ENCODE results near the gene LPO.

Gene LPO

GRCh38 chr17:58302919-58303585 is 64.7 kb downstream of the LPO start:
- no peak for DNase-seq
- no peaks in the 10 kb centered on the region for H3K9me3 Mint-ChIP-seq
- no peak overlapping the region for H3K4me3 Mint-ChIP-seq
- H3K36me3 Mint-ChIP-seq, result peaks cover 12% of the 10 kb centered on the region
- no peaks in the 10 kb centered on the region for H3K4me1 Mint-ChIP-seq
- no peak overlapping the region for H3K27ac Mint-ChIP-seq
- CTCF ChIA-PET, result interaction anchor here (1.0 to 3.4 kb wide), 10 partner anchors 9 to 144 kb away, joined by 3 to 23 read pairs (median 8); partner anchors contain the start of gene RNF43
- peaks cover 4% of the 10 kb centered on the region for H3K27me3 Mint-ChIP-seq

- Mint-ChIP-seq H3K4me3 (no peak overlapping the region), H3K27ac (no peak overlapping the region), H3K9me3 (no peaks in the 10 kb centered on the region), H3K27me3 (no peaks in the 10 kb centered on the region), H3K4me1 (no peaks in the 10 kb centered on the region), H3K36me3 (peaks cover 13% of the 10 kb centered on the region)
- peak; percentile 72 for DNase-seq
- CTCF ChIA-PET, result interaction anchor here (0.5 to 3.4 kb wide), 18 partner anchors 10 to 163 kb away, joined by 3 to 29 read pairs (median 5); partner anchors contain the start of gene RNF43
These were observed 65.8 kb downstream of the LPO start for GRCh38 chr17:58303971-58304749.

- Mint-ChIP-seq H3K27ac (no peak overlapping the region), H3K27me3 (no peaks in the 10 kb centered on the region), H3K36me3 (peaks cover 16% of the 10 kb centered on the region), H3K4me1 (no peaks in the 10 kb centered on the region), H3K4me3 (no peak overlapping the region), H3K9me3 (no peaks in the 10 kb centered on the region)
- CTCF ChIA-PET, result interaction anchor here (0.6 to 3.4 kb wide), 18 partner anchors 11 to 654 kb away, joined by 3 to 29 read pairs (median 4); partner anchors contain the start of gene RNF43
- DNase-seq, result no peak
These were observed 66.5 kb downstream of the LPO start for GRCh38 chr17:58304750-58305486.

GRCh38 chr17:58305626-58306025 is 67.2 kb downstream of the LPO start:
- no peak for DNase-seq
- H3K27ac Mint-ChIP-seq, result no peak overlapping the region
- H3K4me1 Mint-ChIP-seq, result no peaks in the 10 kb centered on the region
- peaks cover 17% of the 10 kb centered on the region for H3K36me3 Mint-ChIP-seq
- CTCF ChIA-PET, result interaction anchor here (1.0 to 3.4 kb wide), 10 partner anchors 11 to 162 kb away, joined by 3 to 29 read pairs (median 6); partner anchors contain the start of gene RNF43
- H3K4me3 Mint-ChIP-seq, result no peak overlapping the region
- no peaks in the 10 kb centered on the region for H3K9me3 Mint-ChIP-seq
- no peaks in the 10 kb centered on the region for H3K27me3 Mint-ChIP-seq

- H3K4me1 Mint-ChIP-seq, result no peaks in the 10 kb centered on the region
- H3K9me3 Mint-ChIP-seq, result no peaks in the 10 kb centered on the region
- no peak overlapping the region for H3K4me3 Mint-ChIP-seq
- no peak for DNase-seq
- H3K27me3 Mint-ChIP-seq, result no peaks in the 10 kb centered on the region
- H3K36me3 Mint-ChIP-seq, result peaks cover 17% of the 10 kb centered on the region
- H3K27ac Mint-ChIP-seq, result no peak overlapping the region
- CTCF ChIA-PET, result interaction anchor here (2.3 to 3.4 kb wide), 3 partner anchors 10 to 111 kb away, joined by 7 to 29 read pairs (median 23); partner anchors contain the start of gene RNF43
These were observed 68.0 kb downstream of the LPO start for GRCh38 chr17:58306131-58306951.

GRCh38 chr17:58307468-58308172 is 69.2 kb downstream of the LPO start:
- Mint-ChIP-seq H3K9me3 (no peaks in the 10 kb centered on the region), H3K4me1 (no peaks in the 10 kb centered on the region), H3K27me3 (no peaks in the 10 kb centered on the region), H3K27ac (no peak overlapping the region), H3K4me3 (no peak overlapping the region), H3K36me3 (peaks cover 19% of the 10 kb centered on the region)
- CTCF ChIA-PET, result interaction anchor here (1.4 to 2.3 kb wide), 3 partner anchors 10 to 110 kb away, joined by 4 to 9 read pairs (median 7); partner anchors contain the start of gene RNF43
- DNase-seq, result no peak

GRCh38 chr17:58308173-58308984 is 70.0 kb downstream of the LPO start:
- Mint-ChIP-seq H3K36me3 (peaks cover 21% of the 10 kb centered on the region), H3K27ac (no peak overlapping the region), H3K4me1 (no peaks in the 10 kb centered on the region), H3K9me3 (no peaks in the 10 kb centered on the region), H3K27me3 (no peaks in the 10 kb centered on the region), H3K4me3 (no peak overlapping the region)
- no peak for DNase-seq
- CTCF ChIA-PET, result interaction anchor here (0.9 to 2.3 kb wide), 7 partner anchors 9 to 109 kb away, joined by 3 to 9 read pairs (median 4); partner anchors contain the start of gene RNF43

GRCh38 chr17:58308985-58309917 is 70.9 kb downstream of the LPO start:
- peak overlapping the region; percentile 33 for H3K27ac Mint-ChIP-seq
- CTCF ChIA-PET, result interaction anchor here (0.9 to 2.2 kb wide), 5 partner anchors 9 to 38 kb away, joined by 3 to 9 read pairs (median 4); no protein-coding TSS in a partner anchor

GRCh38 chr17:58309918-58310259 is 71.5 kb downstream of the LPO start:
- Mint-ChIP-seq H3K9me3 (no peaks in the 10 kb centered on the region), H3K36me3 (peaks cover 25% of the 10 kb centered on the region), H3K27me3 (no peaks in the 10 kb centered on the region), H3K4me1 (no peaks in the 10 kb centered on the region), H3K4me3 (no peak overlapping the region), H3K27ac (no peak overlapping the region)
- no peak for DNase-seq
- CTCF ChIA-PET, result interaction anchor here (1.3 to 1.4 kb wide), 2 partner anchors 35 to 37 kb away, joined by 4 to 7 read pairs; no protein-coding TSS in a partner anchor

More at GRCh38 chr17:58308985-58309917, 70.9 kb downstream of the LPO start:
- DNase-seq, result no peak
- Mint-ChIP-seq H3K4me1 (no peaks in the 10 kb centered on the region), H3K36me3 (peaks cover 23% of the 10 kb centered on the region), H3K27me3 (no peaks in the 10 kb centered on the region), H3K9me3 (no peaks in the 10 kb centered on the region), H3K4me3 (no peak overlapping the region)

GRCh38 chr17:58310511-58311428 is 72.4 kb downstream of the LPO start:
- DNase-seq, result no peak
- Mint-ChIP-seq H3K27me3 (no peaks in the 10 kb centered on the region), H3K9me3 (no peaks in the 10 kb centered on the region), H3K4me3 (no peak overlapping the region), H3K27ac (no peak overlapping the region), H3K36me3 (peaks cover 30% of the 10 kb centered on the region), H3K4me1 (no peaks in the 10 kb centered on the region)
- CTCF ChIA-PET, result no interaction called here
